ENCODE measurements around the gene HLA-DOA.

HLA-DOA gene

GRCh38 chr6:33008944-33009861 is at the start of gene HLA-DOA:
TSS of gene HLA-DOA (minus strand) at chr6:33009591.
- peak in 1 of 2 experiments; percentile 30 for DNase-seq

DNA sequence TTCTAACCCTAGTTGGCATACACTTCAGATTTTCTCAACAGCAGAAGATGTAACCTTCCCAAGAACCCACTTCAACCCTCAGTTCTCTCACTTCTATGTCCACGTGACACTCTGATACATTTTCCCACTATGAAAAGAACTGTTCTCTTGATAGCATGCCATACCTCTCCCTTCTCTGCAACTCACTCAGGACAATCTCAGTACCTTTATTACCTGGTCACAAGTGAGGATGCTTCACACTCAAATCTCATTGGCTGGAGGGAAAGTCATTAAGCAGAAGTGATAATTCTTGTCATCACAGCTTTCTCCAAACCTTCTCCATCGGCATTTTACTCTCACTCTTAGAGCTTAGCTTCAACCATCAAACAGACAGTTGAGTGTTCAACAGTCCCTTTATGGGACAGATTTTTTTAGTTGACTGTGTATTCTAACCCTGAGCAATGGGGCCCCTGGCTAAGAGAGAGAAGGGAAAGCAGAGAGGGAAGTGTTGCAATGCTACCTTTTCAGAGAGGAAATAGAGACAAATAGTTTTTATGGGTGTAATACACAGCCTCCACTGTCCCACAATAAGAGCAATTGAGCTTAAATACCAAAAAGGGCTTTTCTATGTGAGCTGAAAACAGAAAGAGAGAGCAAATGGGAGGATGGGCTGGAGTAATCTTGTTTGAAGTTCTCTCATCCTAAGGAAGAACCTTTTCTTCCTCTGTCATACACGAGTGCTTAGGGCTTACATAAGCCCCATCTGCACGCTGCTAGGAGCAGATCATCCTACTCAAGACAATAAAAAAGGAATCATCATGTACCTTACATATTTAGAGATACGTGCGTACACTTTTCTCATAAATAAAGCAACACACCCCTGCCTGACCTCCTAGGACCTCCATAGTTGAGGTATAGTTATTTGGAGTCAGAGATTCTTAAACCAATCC is 48.1 kb upstream of the HLA-DOA start:
- DNase-seq, result no peak

DNA sequence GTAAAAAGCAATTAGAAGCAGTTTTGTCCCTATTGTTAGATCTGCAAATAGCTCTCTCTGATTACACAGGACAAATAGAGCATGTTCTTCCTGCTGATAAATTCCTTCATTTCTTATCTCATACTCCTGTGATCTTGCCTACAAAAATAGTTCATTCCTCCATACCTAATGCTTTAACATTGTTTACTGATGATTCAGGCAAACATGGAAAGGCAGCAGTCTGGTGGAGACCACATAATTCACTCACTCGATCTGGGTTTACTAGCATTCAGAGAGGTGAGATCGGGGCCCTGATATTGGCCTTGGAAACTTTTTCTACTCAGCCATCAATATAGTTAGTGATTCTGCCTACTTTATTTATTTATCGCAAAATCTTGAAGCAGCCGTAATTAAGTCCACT is 43.8 kb upstream of the HLA-DOA start:
- no peak for DNase-seq

- no peak for DNase-seq
These were observed 43.2 kb upstream of the HLA-DOA start for GRCh38 chr6:33052627-33053026.

DNA sequence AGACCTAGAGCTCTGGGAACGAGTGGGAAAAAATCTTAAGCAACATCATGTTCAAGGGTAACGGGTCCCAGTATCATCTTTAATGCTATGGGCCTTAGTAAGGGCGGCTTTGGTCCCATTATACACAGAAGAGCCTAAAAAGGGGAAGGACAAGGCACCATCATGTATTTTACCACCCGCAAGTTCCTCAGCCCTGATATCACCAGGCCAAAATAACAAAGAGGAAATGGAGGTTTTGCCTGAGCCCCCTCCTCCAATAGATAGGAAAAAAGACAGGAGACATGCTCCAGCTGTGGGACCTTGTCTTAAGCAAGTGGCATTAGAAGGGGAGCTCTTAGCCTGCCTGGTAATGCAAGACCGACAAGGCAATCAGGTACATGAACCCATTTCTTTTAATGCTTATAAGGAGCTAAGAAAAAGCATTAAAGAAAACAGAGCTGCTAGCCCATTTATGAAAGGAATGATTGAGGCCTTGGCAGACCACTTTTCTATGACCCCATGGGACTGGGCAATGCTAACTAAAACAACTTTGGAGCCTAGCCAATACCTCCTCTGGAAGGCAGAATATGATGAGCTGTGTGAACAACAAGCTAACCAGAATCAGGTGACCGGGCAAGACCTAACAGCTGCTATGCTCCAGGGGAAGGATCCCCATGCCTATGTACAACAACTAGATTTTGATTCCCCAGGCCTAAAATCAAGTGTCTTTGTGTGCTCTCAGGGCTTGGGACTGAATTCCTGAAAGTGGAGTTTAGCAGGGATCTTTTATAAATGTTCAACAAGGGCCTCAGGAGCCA is 40.8 kb upstream of the HLA-DOA start:
- no peak for DNase-seq

GRCh38 chr6:33049323-33050013 is 40.1 kb upstream of the HLA-DOA start:
- DNase-seq, result no peak

DNA sequence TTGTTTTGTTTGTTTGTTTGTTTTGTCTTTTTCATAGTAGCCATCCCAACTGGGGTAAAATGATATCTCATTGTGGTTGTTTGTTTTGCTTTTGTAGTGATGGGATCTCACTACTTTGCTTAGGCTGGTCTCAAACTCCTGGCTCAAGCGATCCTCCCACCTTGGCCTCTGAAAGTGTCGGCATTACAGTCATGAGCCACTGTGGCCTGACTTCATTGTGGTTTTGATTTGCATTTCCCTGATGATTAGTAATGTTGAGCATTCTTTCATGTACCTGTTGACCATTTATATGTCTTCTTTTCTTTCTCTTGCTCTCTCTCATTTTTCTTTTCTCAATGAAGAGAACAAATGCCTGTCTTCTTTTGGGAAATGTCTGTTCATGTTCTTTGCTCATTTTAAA is 30.8 kb upstream of the HLA-DOA start:
- no peak for DNase-seq

GRCh38 chr6:33036535-33036934 is 27.1 kb upstream of the HLA-DOA start:
- no peak for DNase-seq

DNA sequence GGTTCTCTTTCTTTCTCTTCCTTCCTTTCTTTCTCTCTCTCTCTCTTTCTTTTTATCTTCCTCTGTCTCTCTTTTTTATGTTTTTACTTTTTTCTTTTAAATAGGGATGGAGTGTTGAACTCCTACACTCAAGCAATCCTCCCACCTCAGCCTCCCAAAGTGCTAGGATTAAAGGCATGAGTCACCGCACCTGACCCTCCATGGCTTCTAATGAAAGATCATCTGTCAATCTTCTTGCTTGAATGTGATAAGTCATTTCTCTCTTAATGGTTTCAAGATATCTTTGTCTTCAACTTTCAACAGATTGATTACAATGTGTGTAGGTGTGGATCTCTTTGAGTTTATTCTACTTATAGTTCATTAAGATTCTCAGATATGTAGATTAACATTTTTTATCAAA is 25.2 kb upstream of the HLA-DOA start:
- no peak for DNase-seq

- DNase-seq, result no peak
These were observed 20.9 kb upstream of the HLA-DOA start for GRCh38 chr6:33030245-33030644.

DNA sequence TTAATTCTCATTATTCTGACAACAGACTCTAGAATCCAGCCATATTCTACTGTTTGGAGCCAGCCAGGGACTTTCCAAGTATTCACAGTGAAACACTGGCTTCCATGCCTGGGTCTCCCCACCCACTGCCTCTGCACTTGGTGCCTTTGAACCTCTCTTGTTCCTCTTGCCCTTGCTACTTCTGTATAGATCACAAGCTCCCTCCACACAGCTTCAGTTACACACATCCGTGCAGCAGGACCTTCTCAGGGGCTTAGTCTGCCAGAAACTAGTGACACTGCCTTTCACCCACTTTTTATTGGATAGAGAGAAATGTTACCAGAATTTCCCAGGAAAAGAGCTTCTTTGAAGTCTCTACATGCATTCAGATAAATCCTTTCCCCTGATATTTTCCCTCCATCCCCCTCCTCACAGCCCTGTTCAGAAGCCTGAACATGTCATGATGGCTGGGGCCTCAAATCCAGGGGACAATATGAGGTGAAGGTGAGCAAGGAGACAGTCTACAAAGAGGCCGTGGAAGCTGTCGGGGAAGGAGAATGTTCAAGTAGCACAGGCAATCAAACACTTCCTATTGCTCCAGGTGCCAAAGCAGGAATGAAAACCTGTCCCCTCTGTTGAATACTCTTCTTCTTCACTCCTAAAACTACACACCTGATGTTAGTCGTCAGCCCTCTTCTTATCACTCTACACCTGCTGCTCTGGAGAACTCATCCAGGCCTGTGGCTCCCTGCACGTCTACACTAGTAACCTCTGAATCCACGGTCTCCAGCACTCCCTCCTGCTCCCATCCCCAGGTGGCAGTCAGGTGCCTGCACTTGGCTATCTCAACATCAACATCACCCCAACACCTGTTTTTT is 20.2 kb upstream of the HLA-DOA start:
- peak in 1 of 2 experiments; percentile 25 for DNase-seq

DNA sequence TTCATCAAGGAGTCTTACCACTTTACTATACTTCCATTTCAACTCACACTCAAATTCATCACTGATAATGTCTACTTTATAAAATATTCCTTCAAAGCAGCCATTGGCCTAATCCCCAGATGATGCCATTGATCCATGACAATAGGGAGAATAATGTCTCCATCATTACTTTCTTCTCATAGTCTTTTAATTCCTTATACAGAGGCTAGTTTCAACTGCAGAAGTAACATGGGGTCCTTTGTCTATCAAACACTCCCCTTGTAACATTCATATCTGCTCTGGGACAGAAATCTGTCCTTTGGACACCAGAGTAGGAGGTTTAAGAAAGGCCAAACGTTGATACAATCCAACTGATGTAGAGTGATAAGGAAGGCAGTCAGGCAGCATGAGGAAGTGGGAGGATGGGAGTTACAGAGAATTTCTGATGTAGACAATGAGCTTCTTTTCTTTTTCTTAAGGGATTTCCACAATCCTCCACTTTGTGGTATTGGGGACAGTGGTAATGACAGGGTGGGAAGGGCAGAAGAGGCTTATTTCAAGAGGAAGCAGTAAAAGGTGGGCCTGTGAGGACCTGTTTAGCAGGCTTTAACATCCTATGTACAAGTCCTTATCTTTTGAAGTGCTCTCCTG is 18.9 kb upstream of the HLA-DOA start:
- no peak for DNase-seq

GRCh38 chr6:33024521-33024920 is 15.1 kb upstream of the HLA-DOA start:
- DNase-seq, result no peak

DNA sequence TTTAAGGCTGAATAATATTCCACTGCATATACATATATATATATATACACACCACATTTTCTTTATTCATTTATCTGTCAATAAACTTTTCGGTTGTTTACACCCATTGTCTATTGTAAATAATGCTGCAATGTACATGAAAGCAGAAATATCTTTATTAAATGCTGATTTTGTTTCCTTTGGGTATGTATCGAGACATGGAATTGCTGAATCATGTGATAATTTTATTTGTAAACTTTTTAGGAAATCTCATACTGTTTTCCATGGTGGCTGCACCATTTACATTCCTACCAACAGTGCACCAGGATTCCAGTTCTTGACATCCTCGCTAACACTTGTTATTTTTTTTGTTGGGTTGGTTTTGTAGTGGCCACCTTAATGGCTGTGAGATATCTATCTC is 14.1 kb upstream of the HLA-DOA start:
- no peak for DNase-seq

GRCh38 chr6:33021917-33022316 is 12.5 kb upstream of the HLA-DOA start:
- no peak for DNase-seq

DNA sequence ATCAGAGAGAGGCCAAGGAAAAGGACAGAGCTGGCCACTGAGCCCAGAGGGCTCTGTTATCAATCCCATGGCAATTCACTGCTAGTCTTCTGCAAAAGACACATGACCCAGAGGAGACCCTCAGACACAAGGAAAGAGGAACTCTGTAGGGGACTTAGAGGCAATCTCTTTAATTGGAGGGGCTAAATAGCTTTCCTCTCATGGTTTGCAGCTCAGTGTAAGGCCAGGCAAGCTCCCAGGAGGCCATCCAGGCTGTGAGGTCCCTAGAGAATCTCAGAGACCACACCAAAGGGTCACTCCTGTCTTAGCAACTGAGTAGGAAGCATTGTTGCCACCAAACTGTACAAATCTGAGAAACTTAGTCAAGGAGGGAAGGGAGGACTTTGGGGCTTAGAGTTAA is 10.0 kb upstream of the HLA-DOA start:
- no peak for DNase-seq

GRCh38 chr6:33018904-33019303 is 9.5 kb upstream of the HLA-DOA start:
- DNase-seq, result peak; percentile 36 to 48

DNA sequence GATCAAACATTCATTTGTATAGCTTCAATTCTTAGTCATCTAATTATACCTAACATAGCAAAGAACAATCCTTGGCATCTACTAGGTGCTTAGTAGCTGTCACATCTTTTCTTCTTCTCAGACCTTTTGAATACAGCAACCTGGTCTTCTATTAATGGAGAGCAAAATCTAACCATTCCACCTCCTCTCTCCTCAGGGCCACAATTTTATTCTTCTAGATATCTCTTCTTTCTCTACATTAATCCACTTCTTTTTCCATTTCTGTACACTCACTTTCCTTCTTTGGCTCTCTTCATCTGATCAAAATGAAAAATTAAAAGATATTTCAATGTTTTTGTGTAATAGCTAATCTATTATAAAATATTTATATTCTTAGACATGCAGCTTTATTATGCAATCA is 9.0 kb upstream of the HLA-DOA start:
- no peak for DNase-seq

GRCh38 chr6:33017694-33018353 is 8.4 kb upstream of the HLA-DOA start:
- no peak for DNase-seq

- DNase-seq, result no peak
These were observed 7.6 kb upstream of the HLA-DOA start for GRCh38 chr6:33017018-33017417.
